MM.1S (cell line): ENCODE results near the gene ZNF525.

ENCODE experiments used
- CTCF ChIP-seq: fragments of 300-600 bp; sonication (generic); IDR thresholded peaks from 2 replicates; pipeline ENCODE4 v1.5.1; 2016; ENCODE audit warnings: antibody characterized with exemption, low read length, mixed read lengths
- EZH2 ChIP-seq: fragments of 300-600 bp; sonication (generic); optimal IDR thresholded peaks from 2 replicates; pipeline ENCODE3; 2017; ENCODE audit warnings: low read depth, mild to moderate bottlenecking, antibody characterized with exemption, low read length, mixed read lengths
- EZH2phosphoT487 ChIP-seq: fragments of 300-600 bp; sonication (generic); IDR thresholded peaks from 2 replicates; pipeline ENCODE4 v1.6.1; 2018; ENCODE audit warnings: antibody characterized with exemption, low read length

GRCh38 chr19:53396525-53396868, 31.0 kb downstream of the ZNF525 start:
- no peak for TF ChIP-seq CTCF
- no peak for TF ChIP-seq EZH2
- TF ChIP-seq EZH2phosphoT487 = no peak
